ENCODE measurements around the gene NME3.

The NME3 gene

DNA sequence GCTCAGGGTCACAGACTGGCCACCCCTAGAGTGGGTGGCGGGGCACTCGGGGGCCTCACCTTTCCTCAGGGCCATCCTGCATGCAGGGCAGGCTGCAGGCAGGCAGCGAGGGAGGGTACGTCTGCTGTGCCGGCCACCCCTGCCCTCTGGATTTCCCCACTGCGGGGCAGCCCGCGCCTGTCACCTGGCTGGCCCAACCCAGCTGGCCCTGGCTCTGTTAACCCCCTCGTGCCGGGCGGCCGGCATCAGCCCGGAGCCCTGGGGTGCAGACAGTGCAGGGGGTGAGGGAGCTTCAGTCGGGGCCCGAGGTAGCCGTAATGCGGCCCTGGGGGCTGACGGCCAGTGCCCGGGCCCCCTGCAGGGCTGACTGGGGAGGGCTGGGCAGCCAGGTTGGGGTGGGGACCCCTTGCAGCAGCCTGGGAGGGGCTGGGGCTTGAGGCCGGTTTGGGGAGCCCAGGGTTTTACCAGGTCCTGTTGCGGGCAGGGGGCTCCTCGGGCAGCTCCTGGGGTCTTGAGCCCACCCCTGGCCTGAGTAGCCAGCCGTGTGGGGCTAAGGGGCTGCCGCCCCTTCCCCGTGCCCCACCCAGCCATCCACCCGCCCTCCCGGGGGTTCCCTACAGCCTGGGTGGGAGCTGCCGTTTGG, 22.4 kb upstream of the NME3 start, which contains the start of gene IGFALS:
Gene IGFALS, minus strand, starts transcription at position 128 of the 643 bp plus-strand sequence. Its CDS starts 53 bp downstream, at position 75.
- H3K27ac ChIP-seq: no peak within 1 kb of the TSS
- TF ChIP-seq ZFX (IDR thresholded peaks at IDR 0.05): no peak
- TF ChIP-seq, protein P1, sequence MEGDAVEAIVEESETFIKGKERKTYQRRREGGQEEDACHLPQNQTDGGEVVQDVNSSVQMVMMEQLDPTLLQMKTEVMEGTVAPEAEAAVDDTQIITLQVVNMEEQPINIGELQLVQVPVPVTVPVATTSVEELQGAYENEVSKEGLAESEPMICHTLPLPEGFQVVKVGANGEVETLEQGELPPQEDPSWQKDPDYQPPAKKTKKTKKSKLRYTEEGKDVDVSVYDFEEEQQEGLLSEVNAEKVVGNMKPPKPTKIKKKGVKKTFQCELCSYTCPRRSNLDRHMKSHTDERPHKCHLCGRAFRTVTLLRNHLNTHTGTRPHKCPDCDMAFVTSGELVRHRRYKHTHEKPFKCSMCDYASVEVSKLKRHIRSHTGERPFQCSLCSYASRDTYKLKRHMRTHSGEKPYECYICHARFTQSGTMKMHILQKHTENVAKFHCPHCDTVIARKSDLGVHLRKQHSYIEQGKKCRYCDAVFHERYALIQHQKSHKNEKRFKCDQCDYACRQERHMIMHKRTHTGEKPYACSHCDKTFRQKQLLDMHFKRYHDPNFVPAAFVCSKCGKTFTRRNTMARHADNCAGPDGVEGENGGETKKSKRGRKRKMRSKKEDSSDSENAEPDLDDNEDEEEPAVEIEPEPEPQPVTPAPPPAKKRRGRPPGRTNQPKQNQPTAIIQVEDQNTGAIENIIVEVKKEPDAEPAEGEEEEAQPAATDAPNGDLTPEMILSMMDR (conservative IDR thresholded peaks at IDR 0.05): no peak

DNA sequence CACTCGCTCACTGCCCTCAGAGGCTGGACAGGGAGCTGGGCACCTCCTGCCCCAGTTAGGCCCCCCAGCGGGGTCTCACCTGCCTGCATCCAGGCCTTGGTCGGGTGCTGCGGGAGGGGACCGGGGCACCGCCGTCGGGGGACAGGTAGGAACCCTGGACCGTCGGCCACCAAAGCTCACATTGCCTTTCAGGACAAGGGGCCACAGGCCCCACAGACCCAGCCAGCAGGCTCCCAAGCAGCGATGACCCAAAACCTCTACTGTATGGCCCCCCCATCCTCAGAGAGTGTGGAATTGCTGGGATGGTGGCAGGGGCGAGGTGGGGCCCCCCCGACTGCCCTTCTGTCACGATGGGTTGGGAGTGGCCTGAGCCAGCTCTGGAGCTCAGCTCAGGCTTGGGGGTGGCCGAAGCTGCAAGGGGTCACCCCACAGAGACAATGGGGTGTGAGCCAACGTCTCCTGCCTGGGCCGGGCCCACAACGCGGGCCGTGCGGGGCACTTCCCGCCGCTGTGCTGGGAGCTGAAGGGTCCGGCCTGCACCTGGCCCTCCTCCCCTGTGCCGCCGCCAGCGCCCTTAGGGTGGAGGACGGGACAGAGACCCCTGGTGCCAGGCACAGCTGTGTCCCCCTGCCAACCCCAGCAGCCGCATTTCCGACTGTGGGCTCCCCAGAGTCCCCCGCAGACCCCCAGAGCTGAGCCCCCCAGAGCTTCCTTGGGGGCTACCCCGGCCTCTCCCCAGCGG, 21.7 kb upstream of the NME3 start:
- H3K27ac ChIP-seq: no peak overlapping the region

DNA sequence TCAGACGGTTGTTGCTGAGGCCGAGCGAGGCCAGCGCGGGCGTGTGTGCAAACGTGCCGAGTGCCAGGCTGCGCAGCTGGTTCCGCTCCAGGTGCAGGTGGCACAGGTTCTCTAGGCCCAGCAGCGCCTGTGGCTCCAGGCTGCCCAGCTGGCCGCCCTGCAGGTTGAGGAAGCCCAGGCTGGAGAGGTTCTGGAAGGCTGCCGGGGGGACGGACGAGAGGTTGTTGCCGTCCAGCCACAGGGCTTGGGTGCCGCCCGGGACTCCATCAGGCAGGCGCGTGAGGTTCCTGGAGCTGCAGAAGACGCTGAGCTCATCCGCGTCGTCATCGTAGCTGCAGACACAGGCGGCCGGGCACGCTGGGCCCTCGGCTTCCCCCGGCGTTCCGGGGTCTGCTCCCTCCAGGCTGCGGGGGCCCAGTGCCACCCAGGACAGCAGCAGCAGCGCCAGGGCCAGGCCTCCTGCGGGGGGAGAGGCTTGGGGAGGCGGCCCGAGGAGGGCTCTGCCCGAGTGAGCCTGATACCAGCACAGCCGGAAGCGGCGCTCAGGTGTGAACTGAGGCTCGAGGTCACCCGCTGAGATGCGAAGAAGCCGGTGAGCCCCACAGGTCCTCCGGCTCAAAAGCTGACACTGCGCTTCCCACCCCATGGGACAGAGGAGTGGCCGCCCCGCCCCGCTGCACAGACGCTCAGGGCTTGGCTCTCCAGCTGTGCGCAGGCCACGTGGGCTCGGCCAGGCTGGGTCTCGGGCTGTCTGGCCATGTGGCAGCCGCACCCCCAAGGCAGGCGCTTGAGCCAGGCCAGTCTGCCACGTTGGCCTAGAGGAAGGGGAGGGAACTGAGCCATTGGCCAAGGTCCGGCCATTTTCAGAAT, 20.8 kb upstream of the NME3 start:
- H3K27ac ChIP-seq: no peak overlapping the region
- TF ChIP-seq, protein P1 (conservative IDR thresholded peaks at IDR 0.05): no peak
- no peak for TF ChIP-seq ZFX (IDR thresholded peaks at IDR 0.05)

More for the DNA sequence above, 21.7 kb upstream of the NME3 start:
- TF ChIP-seq ZFX (IDR thresholded peaks at IDR 0.05): no peak
- TF ChIP-seq, protein P1 (conservative IDR thresholded peaks at IDR 0.05): no peak

DNA sequence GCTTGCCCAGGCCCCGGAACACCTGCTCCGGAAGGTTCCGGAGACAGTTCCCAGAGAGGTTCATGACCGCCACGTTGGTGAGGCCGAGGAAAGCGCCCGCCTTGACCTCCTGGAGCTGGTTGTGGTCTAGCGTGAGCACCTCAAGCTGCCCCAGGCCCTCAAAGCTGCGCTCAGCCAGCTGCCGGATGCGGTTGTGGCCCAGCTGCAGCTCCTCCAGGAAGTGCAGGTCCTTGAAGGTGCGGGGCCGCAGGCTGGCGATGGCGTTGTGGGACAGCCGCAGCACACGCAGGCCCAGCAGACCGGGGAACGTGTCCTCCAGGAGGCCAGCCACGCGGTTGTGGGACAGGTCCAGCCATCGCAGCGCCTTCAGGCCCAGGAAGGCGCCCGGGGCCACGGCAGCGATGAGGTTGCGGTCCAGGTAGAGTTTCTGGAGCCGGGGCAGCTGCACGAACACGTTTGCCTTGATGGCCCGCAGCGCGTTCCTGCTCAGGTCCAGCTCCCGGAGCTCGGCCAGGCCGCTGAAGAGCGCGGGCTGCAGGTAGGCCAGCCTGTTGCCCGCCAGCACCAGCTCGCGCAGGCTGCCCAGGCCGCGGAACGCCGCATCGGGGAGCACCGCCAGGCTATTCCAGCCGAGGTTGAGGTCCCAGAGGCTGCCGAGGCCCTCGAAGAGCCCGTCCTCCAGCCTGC, 20.1 kb upstream of the NME3 start:
- no peak for TF ChIP-seq ZFX (IDR thresholded peaks at IDR 0.05)
- TF ChIP-seq, protein P1 (conservative IDR thresholded peaks at IDR 0.05): no peak

DNA sequence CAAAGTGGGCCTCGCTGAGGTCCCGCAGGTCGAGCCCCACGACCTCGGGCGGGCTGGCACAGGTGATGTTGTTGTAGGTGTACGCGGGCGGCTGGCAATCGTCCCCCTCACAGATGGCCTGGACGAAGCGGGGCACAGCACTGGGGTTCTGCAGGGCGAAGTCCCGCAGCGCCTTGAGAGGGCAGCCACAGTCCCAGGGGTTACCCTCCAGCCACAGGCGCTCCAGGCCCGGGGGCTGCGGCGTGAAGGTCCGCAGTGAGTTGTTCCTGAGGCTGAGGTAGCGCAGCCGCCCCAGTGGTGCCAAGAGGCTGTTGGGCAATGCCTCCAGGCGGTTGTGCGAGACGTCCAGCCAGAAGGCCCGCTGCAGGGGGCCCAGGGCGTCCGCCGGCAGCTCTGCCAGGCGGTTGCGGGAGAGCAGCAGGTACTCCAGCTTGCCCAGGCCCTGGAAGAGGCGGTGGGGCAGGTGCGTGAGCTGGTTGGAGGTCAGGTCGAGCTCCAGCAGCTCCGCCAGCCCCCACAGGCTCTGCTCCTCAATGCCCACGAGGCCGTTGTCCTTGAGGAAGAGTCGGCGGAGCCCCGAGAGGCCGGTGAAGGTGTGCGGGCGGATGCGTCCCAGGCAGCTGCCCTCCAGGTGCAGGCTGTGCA, 19.4 kb upstream of the NME3 start:
- H3K27ac ChIP-seq: no peak overlapping the region
- no peak for TF ChIP-seq ZFX (IDR thresholded peaks at IDR 0.05)
- TF ChIP-seq, protein P1 (conservative IDR thresholded peaks at IDR 0.05): no peak

More for the DNA sequence above, 20.1 kb upstream of the NME3 start:
- H3K27ac ChIP-seq: no peak overlapping the region

DNA sequence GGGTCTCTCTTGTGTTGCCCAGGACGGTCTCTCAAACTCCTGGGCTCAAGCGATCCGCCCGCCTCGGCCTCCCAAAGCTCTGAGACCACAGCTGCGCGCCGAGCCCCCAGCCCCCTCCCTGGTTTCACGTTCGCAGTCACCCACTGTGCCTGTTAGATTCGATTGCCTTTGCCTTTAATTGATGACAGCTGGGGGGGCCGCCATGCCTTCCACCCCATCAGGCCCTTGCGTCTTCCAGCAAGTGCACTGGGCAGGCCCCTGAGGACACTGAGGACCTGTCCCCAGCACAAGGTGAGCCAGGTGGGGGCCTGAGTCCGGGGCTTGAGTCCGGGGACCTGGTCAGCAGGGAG, 18.9 kb upstream of the NME3 start:
- no peak for TF ChIP-seq ZFX (IDR thresholded peaks at IDR 0.05)
- TF ChIP-seq, protein P1 (conservative IDR thresholded peaks at IDR 0.05): no peak
- H3K27ac ChIP-seq: no peak overlapping the region
